NCI-H69 (cell line): Measurements from ENCODE around the gene FRMD8.
"Not testable (repeated sequence)": the region's sequence is repeated elsewhere in the genome, so short reads cannot be mapped to it uniquely, and the experiment has no call there.

Experiments
- DNase-seq: peaks from one replicate; lab custom pipeline; 2025; lab: John Stamatoyannopoulos, UW

FRMD8 gene

GRCh38 chr11:65393513-65394079 lies 7.2 kb downstream of the FRMD8 start:
- DNase-seq = no peak

- DNase-seq = no peak
Observed at GRCh38 chr11:65394125-65394536, 7.7 kb downstream of the FRMD8 start.

GRCh38 chr11:65395961-65396530 lies 9.6 kb downstream of the FRMD8 start:
- DNase-seq = no peak

GRCh38 chr11:65396769-65397745 lies 10.6 kb downstream of the FRMD8 start:
- DNase-seq = no peak

GRCh38 chr11:65398362-65398910 lies 12.0 kb downstream of the FRMD8 start:
- DNase-seq = no peak

GRCh38 chr11:65399249-65399648 lies 12.8 kb downstream of the FRMD8 start:
- no peak for DNase-seq

- no peak for DNase-seq
Observed at GRCh38 chr11:65399845-65400244, 13.4 kb downstream of the FRMD8 start.

GRCh38 chr11:65400307-65401072 lies 14.1 kb downstream of the FRMD8 start:
- DNase-seq = no peak

GRCh38 chr11:65401073-65401802 lies 14.8 kb downstream of the FRMD8 start:
- DNase-seq = no peak

GRCh38 chr11:65401803-65402248 lies 15.4 kb downstream of the FRMD8 start:
- no peak for DNase-seq

GRCh38 chr11:65402790-65403189 lies 16.4 kb downstream of the FRMD8 start:
- DNase-seq = no peak

- DNase-seq = no peak
Observed at GRCh38 chr11:65403607-65404121, 17.2 kb downstream of the FRMD8 start.

- DNase-seq = peak; percentile 20
Observed at GRCh38 chr11:65404210-65404609, 17.8 kb downstream of the FRMD8 start.

- DNase-seq = no peak
Observed at GRCh38 chr11:65404638-65405339, 18.4 kb downstream of the FRMD8 start.

GRCh38 chr11:65410936-65411680 lies 24.7 kb downstream of the FRMD8 start:
- DNase-seq = no peak

GRCh38 chr11:65411681-65412070 lies 25.2 kb downstream of the FRMD8 start:
- DNase-seq = no peak

GRCh38 chr11:65412271-65413076 lies 26.0 kb downstream of the FRMD8 start:
- no peak for DNase-seq

- not testable (repeated sequence) for DNase-seq
Observed at GRCh38 chr11:65413077-65413664, 26.7 kb downstream of the FRMD8 start.
